ENCODE data around the gene RBMS3.
A peak's percentile ranks its signal among the peaks of the same experiment; 100 is the strongest.

The RBMS3 gene

DNA sequence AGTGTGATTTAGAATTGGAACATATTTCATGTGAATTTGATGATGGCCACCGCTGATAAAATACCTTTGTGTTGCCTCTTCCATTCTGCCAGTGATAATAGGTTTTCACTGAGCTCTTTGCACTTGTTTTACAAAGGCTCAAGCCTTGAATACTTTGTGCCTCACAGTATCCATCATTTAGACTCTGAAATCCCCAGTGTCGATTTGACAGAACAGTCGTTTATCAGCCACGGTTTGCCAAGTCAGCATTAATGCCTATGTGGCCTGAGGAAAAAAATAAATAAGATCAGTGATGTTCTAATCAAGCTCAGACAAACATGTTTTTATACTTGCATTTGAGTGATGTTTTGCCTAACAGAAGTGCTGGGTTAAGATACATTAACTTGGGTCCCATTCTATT, 399.1 kb downstream of the RBMS3 start:
- DNase-seq (ENCODE audit: low spot score): no peak

DNA sequence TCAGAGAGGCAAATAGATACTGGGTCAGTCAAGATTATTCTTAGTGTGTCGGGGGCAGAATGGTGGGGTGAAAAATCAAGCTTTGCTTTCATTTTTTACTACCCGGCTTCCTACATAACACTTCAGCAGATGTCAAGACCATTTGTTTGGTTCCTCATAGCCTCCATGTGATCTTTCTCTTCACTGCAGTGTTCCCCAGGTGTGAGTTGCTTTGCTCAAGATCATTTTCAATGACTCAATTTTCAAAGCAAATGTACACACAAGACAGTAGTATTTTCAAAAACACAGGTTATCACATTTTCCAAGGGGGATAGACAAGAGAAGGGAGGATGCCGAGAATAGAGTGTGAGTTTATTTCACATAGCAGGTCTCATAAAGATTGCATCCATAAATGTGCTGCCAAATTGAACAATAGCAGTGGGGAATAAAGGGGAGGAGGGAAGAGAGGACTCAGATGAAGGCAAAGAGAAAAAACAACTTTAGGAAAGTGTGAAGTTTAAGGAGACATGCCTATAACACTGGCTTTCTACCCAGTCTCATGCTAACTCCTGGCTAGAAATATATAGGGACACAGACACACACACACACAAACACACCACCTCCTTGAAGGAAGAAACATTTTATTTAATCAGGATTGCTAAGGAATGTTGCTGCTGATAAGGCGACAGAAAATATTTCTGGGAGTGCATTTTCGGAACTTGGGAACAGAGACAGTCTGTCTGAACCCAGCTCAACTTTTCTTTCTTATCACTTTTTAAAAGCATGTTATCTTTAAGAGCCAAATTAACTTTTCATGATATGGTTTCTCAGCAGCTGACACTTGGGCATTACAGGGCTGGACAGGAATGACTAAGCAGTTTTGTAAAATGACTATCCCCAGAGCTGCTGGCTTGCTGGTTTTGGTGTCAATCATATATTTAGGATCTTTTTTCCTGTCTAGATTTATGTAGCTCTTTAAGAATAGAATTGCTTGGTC, 402.4 kb downstream of the RBMS3 start:
- DNase-seq (ENCODE audit: low spot score): no peak

- no peak for DNase-seq (ENCODE audit: low spot score)
Observed at GRCh38 chr3:29686889-29687592, 406.2 kb downstream of the RBMS3 start.

DNA sequence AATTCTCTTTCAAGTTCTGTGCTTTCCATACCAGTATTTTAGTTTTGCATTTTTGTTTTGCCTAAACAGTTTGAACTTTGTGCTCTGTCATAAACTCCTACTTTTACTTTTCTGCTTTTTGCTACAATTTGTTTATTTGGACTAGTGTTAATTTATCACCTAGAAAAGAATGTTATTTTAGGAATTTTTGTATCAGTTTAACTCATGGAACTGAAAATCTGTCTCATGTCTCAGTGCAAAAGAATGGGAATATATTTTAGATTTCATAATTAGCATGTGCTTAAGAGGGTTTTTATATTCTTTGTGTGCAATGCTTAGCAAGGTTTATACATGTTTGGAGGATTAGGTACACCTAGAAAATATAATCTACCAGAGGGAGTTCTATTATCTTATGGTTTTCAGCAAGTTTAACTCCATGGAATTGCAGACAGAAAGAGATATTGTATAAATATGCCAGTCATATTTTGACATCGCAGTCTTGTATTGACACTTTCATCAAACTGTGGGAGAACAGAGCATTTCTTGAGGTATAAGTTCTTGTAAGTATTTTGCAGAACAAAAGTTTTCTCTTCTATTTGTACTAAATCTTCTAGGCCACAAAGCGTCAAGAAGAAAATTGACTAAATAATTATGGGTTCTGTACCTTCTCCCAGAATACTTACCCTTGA, 409.9 kb downstream of the RBMS3 start:
- DNase-seq (ENCODE audit: low spot score): no peak

- no peak for DNase-seq (ENCODE audit: low spot score)
Observed at GRCh38 chr3:29693863-29694262, 413.0 kb downstream of the RBMS3 start.

- no peak for DNase-seq (ENCODE audit: low spot score)
Observed at GRCh38 chr3:29694331-29694730, 413.5 kb downstream of the RBMS3 start.

GRCh38 chr3:29694783-29695182, 413.9 kb downstream of the RBMS3 start:
- DNase-seq (ENCODE audit: low spot score): peak; percentile 47

GRCh38 chr3:29695201-29695600, 414.3 kb downstream of the RBMS3 start:
- no peak for DNase-seq (ENCODE audit: low spot score)

- DNase-seq (ENCODE audit: low spot score): no peak
Observed at GRCh38 chr3:29695643-29696198, 414.9 kb downstream of the RBMS3 start.

DNA sequence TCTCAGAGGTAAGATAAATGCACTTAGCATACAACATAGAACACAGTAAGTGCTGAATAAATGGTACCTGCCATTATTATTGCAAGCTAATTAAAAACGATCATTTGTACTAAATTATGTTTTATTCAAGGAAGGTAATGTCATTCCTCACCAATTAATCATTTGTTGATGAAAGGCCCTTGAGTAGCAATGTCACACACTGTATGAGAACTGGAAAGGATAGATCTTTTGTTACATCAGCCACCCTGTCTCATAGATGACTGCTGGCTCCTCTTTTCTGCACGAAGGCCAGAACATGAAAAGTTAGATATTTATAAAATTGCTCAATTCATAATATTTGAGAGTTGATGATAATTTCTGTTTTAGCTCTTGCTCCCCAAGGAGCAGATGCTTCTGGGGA, 415.4 kb downstream of the RBMS3 start:
- DNase-seq (ENCODE audit: low spot score): no peak

GRCh38 chr3:29697989-29698388, 417.1 kb downstream of the RBMS3 start:
- no peak for DNase-seq (ENCODE audit: low spot score)

DNA sequence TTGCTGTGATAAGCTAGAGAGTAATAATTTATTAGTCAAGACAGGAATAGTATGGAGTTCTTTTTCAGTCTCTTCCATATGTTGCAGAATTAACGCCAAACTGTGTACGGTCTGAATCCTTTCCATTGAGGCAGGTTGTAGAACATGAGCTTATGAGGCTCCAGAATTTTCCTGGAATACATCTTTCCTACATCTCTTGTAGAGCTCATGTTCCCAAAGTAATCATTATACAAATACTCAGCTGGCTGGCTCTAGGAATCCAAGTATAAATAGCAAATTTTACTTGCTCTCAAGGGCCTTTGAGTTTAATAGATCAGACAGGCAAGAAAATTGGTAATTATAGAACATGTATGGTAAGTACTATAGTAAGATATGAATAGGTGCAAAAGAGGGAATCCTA, 419.4 kb downstream of the RBMS3 start:
- no peak for DNase-seq (ENCODE audit: low spot score)

DNA sequence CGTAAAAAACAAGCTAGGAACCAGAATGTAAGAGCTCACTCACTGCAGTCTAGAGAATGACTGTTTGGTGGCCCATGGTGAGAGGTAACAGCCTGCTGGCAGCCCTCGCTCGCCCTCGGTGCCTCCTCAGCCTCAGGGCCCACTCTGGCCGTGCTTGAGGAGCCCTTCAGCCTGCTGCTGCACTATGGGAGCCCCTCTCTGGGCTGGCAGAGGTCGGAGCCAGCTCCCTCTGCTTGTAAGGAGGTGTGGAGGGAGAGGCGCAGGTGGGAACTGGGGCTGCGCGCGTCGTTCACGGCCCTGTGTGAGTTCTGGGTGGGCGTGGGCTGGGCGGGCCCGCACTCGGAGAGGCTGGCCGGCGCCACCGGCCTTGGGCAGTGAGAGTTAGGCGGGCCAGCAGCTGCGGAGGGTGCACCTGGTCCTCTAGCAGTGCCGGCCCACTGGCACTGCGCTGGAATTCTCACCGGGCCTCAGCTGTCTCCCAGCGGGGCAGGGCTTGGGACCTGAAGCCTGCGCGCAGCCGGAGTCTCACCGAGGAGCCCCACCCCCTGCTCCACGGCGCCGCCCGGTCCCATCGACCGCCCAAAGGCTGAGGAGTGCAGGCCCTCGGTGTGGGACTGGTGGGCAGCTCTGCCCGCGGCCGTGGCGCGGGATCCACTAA, 420.6 kb downstream of the RBMS3 start:
- no peak for DNase-seq (ENCODE audit: low spot score)

- no peak for DNase-seq (ENCODE audit: low spot score)
Observed at GRCh38 chr3:29705906-29706844, 425.3 kb downstream of the RBMS3 start.

- no peak for DNase-seq (ENCODE audit: low spot score)
Observed at GRCh38 chr3:29708884-29709283, 428.0 kb downstream of the RBMS3 start.

DNA sequence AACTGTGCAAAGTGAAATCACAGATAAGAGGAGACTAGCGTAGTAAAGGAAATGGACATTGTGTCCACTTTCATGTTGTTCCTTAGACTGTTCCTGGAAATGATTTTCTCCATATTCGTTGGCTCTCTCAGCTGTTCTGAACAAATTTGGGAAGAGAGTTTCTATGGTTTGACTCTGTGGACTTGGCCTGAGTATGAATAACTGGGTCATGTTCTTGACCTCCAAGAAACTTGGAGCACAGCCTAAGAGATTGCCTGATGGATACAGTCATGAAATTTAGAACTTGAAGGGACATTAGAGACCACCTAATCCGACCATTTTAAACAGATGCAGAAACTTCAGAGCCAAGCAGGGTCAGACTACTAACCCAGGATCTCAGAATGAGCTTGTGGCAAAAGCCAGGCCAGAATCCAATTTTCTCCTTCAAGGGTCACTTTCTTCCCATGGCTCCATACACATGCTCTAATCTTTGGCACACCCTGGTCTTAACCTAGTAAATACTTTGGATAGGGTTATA, 430.4 kb downstream of the RBMS3 start:
- no peak for DNase-seq (ENCODE audit: low spot score)

DNA sequence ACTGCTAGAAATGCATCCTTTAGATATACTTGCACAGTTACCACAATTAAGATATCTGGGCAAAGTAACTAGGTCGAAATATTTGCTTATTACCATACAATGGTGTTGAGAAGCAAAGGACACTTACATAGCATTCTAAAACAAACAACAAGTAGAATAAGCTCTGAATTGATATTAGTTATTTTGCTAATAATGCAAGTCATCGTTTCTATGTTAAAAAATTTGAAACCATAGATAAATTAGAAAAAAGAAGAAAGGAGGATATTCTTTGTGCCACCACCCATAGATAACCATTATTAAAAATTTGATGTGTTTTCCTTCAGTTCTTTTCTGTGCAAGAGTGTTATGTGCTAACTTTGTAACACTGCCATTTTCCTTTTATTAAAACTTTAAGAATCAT, 435.3 kb downstream of the RBMS3 start:
- DNase-seq (ENCODE audit: low spot score): no peak

DNA sequence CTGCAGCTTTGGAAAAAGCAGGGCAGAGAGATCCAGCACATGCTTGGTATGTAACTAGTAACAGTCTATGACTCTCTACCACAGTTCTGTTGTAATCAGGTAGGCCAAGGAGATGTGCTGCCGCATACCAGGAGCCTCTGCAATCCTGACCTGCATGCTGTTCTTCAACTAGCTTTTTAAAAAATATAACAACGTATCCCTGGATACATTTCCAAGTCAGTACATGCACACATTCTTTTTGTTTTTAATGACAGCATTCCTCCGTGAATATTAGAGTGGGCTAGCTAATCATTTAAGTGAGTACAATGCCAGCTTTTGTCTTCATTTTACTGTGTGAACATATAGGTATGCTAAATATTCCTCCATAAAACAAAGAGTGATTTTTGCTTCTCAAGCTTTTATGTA, 437.8 kb downstream of the RBMS3 start:
- no peak for DNase-seq (ENCODE audit: low spot score)

GRCh38 chr3:29720665-29721064, 439.8 kb downstream of the RBMS3 start:
- no peak for DNase-seq (ENCODE audit: low spot score)

- no peak for DNase-seq (ENCODE audit: low spot score)
Observed at GRCh38 chr3:29721789-29722188, 440.9 kb downstream of the RBMS3 start.

DNA sequence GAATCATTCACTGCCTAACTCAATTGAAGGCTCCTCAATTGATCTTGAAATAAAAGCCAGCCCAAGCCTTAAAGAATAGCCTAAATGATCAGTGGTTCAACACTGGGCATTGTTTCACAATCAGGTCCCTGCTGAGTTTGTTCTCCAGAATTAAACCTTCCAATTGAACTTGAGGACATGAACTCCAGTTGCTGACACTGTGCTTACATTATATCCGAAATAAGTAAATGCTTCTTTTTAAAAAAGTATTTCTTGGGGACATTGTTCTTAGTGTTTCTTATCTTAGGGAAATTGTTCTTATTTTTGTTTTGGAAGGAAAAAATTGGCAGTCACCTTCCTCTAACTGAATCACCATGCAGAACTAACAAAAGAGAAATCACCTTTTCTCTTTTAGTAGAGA, 450.2 kb downstream of the RBMS3 start:
- no peak for DNase-seq (ENCODE audit: low spot score)

Data from RKO (cell line).